Left ventricle myocardium inferior (tissue), 1 donor: Measurements from ENCODE around the gene KRT73. TPM values are rescaled to one million over a fixed set of nuclear protein-coding genes. Genes with fewer than 3 reads are reported as not detected.

Experiments used
- DNase-seq: peaks from one replicate; pipeline ENCODE4 v3.0.0-alpha.2; 2020
- H3K27ac ChIP-seq: fragments of 200-600 bp; replicated peaks from 2 replicates; pipeline ENCODE4 v1.8.0; 2021
- H3K27me3 ChIP-seq: fragments of 200-600 bp; 2 replicates; pipeline ENCODE4 v1.8.0; 2021; ENCODE audit warnings: low read depth
- H3K36me3 ChIP-seq: fragments of 200-600 bp; 2 replicates; pipeline ENCODE4 v1.8.0; 2021
- H3K4me1 ChIP-seq: fragments of 200-600 bp; 2 replicates; pipeline ENCODE4 v1.8.0; 2021
- H3K4me3 ChIP-seq: fragments of 200-600 bp; 2 replicates; pipeline ENCODE4 v1.8.0; 2021; ENCODE audit warnings: mild to moderate bottlenecking, moderate library complexity
- H3K9me3 ChIP-seq: fragments of 200-600 bp; replicated peaks from 2 replicates; pipeline ENCODE4 v1.8.0; 2021
- intact Hi-C: fragments of 100-400 bp; cut with micrococcal nuclease; formaldehyde crosslinking; loops from one replicate; pipeline ENCODE4 v1.11.0; 2022
- total RNA-seq: library from RNA; stranded (reverse); fragmentation: NEBNext Ultra II Directional; extraction: Animal tissue kit (Norgen Biotek cat#: 25700); gene quantifications from one replicate; pipeline ENCODE4 v1.2.1, GENCODE V29; 2021
- TF ChIP-seq, protein P1 (sequence below): fragments of 200-600 bp; IDR thresholded peaks from 2 replicates; pipeline ENCODE4 v1.8.0; 2021; ENCODE audit warnings: antibody characterized with exemption, mild to moderate bottlenecking, borderline replicate concordance
- donor health status: DM: no; HTN: yes; CAD: no; lungs with severe emphysema.

KRT73 gene
- total RNA-seq, 1 donor from 2014 or later = not detected

- no peak overlapping the region for H3K4me3 ChIP-seq
- no peak overlapping the region for H3K27ac ChIP-seq
- peaks cover 36% of the 10 kb centered on the region for H3K27me3 ChIP-seq
- peaks cover 31% of the 10 kb centered on the region for H3K4me1 ChIP-seq
- H3K9me3 ChIP-seq = no peaks in the 10 kb centered on the region
- intact Hi-C loops = no loop called here
- H3K36me3 ChIP-seq = no peaks in the 10 kb centered on the region
- no peak for DNase-seq
- TF ChIP-seq, protein P1, sequence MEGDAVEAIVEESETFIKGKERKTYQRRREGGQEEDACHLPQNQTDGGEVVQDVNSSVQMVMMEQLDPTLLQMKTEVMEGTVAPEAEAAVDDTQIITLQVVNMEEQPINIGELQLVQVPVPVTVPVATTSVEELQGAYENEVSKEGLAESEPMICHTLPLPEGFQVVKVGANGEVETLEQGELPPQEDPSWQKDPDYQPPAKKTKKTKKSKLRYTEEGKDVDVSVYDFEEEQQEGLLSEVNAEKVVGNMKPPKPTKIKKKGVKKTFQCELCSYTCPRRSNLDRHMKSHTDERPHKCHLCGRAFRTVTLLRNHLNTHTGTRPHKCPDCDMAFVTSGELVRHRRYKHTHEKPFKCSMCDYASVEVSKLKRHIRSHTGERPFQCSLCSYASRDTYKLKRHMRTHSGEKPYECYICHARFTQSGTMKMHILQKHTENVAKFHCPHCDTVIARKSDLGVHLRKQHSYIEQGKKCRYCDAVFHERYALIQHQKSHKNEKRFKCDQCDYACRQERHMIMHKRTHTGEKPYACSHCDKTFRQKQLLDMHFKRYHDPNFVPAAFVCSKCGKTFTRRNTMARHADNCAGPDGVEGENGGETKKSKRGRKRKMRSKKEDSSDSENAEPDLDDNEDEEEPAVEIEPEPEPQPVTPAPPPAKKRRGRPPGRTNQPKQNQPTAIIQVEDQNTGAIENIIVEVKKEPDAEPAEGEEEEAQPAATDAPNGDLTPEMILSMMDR = no peak
Measured at GRCh38 chr12:52658196-52658595, 39.8 kb upstream of the KRT73 start.

- peaks cover 28% of the 10 kb centered on the region for H3K4me1 ChIP-seq
- no peak overlapping the region for H3K27ac ChIP-seq
- intact Hi-C loops = no loop called here
- H3K9me3 ChIP-seq = no peaks in the 10 kb centered on the region
- TF ChIP-seq, protein P1 = no peak
- no peak for DNase-seq
- no peaks in the 10 kb centered on the region for H3K36me3 ChIP-seq
- H3K4me3 ChIP-seq = no peak overlapping the region
- H3K27me3 ChIP-seq = peaks cover 37% of the 10 kb centered on the region
Measured at GRCh38 chr12:52657250-52657902, 39.0 kb upstream of the KRT73 start.

GRCh38 chr12:52656616-52657015 is 38.3 kb upstream of the KRT73 start:
- Histone ChIP-seq H3K4me3 (no peak overlapping the region), H3K36me3 (no peaks in the 10 kb centered on the region), H3K27me3 (peaks cover 38% of the 10 kb centered on the region), H3K9me3 (no peaks in the 10 kb centered on the region), H3K27ac (no peak overlapping the region), H3K4me1 (peaks cover 24% of the 10 kb centered on the region)
- TF ChIP-seq, protein P1 = no peak
- no peak for DNase-seq
- intact Hi-C loops = no loop called here

DNA sequence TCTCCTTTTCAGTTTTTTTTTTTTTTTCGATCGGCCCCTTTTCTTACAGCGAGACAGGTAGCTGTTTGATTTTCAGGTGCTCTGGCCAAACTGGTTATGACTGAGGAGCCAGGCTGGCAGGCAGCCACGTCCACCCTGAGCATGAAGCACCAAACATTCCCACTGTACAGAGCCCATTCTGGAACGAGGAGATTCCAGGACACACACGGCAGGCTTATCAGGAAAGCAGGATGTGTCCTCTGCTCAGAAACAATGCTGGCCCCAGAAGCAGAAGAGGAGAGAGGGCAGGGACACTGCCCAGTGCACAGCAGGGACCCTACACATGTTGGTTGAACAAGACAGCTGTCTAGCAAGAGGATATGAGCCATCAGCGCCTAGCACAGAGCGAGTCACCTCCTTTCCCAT is 37.4 kb upstream of the KRT73 start:
- peaks cover 24% of the 10 kb centered on the region for H3K4me1 ChIP-seq
- no peak overlapping the region for H3K4me3 ChIP-seq
- H3K27ac ChIP-seq = no peak overlapping the region
- no peaks in the 10 kb centered on the region for H3K9me3 ChIP-seq
- intact Hi-C loops = no loop called here
- no peaks in the 10 kb centered on the region for H3K36me3 ChIP-seq
- peaks cover 39% of the 10 kb centered on the region for H3K27me3 ChIP-seq
- DNase-seq = no peak
- TF ChIP-seq, protein P1 = no peak

GRCh38 chr12:52655251-52655650 is 36.9 kb upstream of the KRT73 start:
- no peak for DNase-seq
- Histone ChIP-seq H3K27me3 (peaks cover 39% of the 10 kb centered on the region), H3K9me3 (no peaks in the 10 kb centered on the region), H3K4me1 (peaks cover 24% of the 10 kb centered on the region), H3K36me3 (no peaks in the 10 kb centered on the region), H3K27ac (no peak overlapping the region), H3K4me3 (no peak overlapping the region)
- intact Hi-C loops = no loop called here
- TF ChIP-seq, protein P1 = no peak
